ENCODE measurements around the gene CCDC3.

DNA sequence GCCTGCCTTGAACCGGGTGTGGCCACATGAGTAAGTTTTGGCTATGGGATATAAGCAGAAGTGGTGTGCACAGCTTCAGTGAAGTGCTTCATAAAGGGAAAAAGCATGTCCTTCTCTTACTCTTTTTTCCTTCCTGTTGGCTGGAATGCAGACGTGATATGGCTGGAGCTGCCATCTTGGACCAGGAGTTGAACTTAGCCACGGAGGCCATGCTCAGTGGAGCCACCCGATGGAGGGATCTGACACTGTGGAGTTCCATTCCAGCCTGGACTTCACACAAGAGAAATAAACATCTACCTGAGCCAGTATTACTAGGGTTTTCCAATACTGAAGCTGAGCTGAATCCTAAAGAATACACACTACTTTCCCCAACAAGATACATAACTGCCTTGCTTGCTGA is 52.3 kb downstream of the CCDC3 start:
- TF ChIP-seq POLR2A (IDR thresholded peaks at IDR 0.05), result no peak
- TF ChIP-seq, protein P1, sequence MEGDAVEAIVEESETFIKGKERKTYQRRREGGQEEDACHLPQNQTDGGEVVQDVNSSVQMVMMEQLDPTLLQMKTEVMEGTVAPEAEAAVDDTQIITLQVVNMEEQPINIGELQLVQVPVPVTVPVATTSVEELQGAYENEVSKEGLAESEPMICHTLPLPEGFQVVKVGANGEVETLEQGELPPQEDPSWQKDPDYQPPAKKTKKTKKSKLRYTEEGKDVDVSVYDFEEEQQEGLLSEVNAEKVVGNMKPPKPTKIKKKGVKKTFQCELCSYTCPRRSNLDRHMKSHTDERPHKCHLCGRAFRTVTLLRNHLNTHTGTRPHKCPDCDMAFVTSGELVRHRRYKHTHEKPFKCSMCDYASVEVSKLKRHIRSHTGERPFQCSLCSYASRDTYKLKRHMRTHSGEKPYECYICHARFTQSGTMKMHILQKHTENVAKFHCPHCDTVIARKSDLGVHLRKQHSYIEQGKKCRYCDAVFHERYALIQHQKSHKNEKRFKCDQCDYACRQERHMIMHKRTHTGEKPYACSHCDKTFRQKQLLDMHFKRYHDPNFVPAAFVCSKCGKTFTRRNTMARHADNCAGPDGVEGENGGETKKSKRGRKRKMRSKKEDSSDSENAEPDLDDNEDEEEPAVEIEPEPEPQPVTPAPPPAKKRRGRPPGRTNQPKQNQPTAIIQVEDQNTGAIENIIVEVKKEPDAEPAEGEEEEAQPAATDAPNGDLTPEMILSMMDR (IDR thresholded peaks at IDR 0.05), result no peak

All from right lobe of liver (tissue), 4 donors.